ENCODE measurements around the gene ORMDL2. TPM values are rescaled to one million over a fixed set of nuclear protein-coding genes. Genes with fewer than 3 reads are reported as not detected.

The ORMDL2 gene, protein sequence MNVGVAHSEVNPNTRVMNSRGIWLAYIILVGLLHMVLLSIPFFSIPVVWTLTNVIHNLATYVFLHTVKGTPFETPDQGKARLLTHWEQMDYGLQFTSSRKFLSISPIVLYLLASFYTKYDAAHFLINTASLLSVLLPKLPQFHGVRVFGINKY
- total RNA-seq (2014; rRNA removed; shearing (Covaris generic)) (12.4 and 18.0 TPM in 2 replicates), polyA plus RNA-seq (2016; fragmentation: Nextera tagmentation; extraction: Ambion mirVana) (55.1 and 58.7 TPM in 2 replicates)
- long read RNA-seq, transcript ORMDL2-201 (4 exons, 2,141 nt), result major isoform, 21 of 23 reads
- long read RNA-seq, partial matches to known transcripts, result 0 of 23 reads
- long read RNA-seq, other reads (novel, unspliced or antisense), result 1 of 23 reads

DNA sequence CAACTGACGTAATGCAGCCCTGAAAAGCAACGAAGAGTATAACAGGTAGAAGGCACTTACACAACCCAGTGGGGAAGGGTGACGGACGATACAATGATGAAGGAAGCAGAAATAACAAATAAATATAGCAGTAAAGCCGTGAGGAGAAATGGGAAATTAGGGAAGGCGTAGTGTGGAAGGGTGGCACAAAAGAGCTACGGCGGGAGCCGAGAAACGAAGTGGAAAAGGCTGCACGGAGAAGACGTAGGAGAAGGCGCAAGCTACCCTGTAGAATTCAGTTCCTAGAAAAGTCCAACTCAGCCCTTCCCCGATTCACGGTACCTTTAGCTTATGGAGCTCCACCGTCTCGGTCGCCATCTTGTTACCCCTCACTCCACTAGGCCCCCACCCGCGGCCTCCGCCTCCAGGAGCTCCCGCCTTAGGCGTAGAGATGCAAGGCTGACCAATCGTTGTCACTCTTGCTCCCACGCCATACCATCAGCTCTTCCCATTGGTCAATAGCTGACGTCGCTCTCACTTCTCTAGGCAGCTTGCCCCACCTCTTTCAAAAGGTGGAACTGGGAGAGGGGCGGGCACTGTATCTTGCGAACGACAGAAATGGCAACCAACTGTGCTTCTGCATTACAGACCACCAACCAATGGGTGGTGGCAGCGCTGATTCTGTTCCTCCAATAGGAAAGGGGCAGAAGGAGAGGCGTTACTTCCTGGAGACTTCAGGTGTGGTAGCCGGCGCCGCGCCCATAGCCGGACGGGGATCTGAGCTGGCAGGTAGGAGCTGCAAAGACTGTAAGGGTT is at the start of gene ORMDL2, which contains the start of gene SARNP:
Gene ORMDL2 (plus strand): TSS at position 697 of the 795 bp plus-strand sequence. CDS start 959 bp downstream, outside the sequence.
Gene SARNP (minus strand): TSS at position 380 of the 795 bp plus-strand sequence. CDS start 23 bp downstream, at position 357.
- Mint-ChIP-seq H3K4me3 (no peak within 1 kb of the TSS), H3K9me3 (no peaks in the 10 kb centered on the region), H3K4me1 (peaks cover 33% of the 10 kb centered on the region), H3K27ac (no peak within 1 kb of the TSS), H3K36me3 (ENCODE audit: low read depth) (peaks cover 44% of the 10 kb centered on the region), H3K27me3 (ENCODE audit: insufficient read depth, low read depth, poor library complexity) (peaks cover 3% of the 10 kb centered on the region)
- peak; percentile 100 for DNase-seq (ENCODE audit: low spot score)
- TF ChIP-seq, protein P1, sequence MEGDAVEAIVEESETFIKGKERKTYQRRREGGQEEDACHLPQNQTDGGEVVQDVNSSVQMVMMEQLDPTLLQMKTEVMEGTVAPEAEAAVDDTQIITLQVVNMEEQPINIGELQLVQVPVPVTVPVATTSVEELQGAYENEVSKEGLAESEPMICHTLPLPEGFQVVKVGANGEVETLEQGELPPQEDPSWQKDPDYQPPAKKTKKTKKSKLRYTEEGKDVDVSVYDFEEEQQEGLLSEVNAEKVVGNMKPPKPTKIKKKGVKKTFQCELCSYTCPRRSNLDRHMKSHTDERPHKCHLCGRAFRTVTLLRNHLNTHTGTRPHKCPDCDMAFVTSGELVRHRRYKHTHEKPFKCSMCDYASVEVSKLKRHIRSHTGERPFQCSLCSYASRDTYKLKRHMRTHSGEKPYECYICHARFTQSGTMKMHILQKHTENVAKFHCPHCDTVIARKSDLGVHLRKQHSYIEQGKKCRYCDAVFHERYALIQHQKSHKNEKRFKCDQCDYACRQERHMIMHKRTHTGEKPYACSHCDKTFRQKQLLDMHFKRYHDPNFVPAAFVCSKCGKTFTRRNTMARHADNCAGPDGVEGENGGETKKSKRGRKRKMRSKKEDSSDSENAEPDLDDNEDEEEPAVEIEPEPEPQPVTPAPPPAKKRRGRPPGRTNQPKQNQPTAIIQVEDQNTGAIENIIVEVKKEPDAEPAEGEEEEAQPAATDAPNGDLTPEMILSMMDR (conservative IDR thresholded peaks at IDR 0.05; ENCODE audit: low read depth in 2 of 2), result no peak
- TF ChIP-seq, protein P2, sequence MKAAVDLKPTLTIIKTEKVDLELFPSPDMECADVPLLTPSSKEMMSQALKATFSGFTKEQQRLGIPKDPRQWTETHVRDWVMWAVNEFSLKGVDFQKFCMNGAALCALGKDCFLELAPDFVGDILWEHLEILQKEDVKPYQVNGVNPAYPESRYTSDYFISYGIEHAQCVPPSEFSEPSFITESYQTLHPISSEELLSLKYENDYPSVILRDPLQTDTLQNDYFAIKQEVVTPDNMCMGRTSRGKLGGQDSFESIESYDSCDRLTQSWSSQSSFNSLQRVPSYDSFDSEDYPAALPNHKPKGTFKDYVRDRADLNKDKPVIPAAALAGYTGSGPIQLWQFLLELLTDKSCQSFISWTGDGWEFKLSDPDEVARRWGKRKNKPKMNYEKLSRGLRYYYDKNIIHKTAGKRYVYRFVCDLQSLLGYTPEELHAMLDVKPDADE (IDR thresholded peaks at IDR 0.05), result 0 out of 2 replicates have a peak, but pooled peaks have one; percentile 41
- no peak for TF ChIP-seq NANOG (IDR thresholded peaks at IDR 0.05; ENCODE audit: borderline replicate concordance)
- peak; percentile 76 for TF ChIP-seq CREB1 (CRISPR knock-in tag; IDR thresholded peaks at IDR 0.05; ENCODE audit: low read depth)
- no peak for TF ChIP-seq ZNF331 (CRISPR knock-in tag; IDR thresholded peaks at IDR 0.05; ENCODE audit: low read depth)
- TF ChIP-seq POLR2AphosphoS5 (IDR thresholded peaks at IDR 0.05; ENCODE audit: low read depth), result peak; percentile 96
- TF ChIP-seq, protein P3, sequence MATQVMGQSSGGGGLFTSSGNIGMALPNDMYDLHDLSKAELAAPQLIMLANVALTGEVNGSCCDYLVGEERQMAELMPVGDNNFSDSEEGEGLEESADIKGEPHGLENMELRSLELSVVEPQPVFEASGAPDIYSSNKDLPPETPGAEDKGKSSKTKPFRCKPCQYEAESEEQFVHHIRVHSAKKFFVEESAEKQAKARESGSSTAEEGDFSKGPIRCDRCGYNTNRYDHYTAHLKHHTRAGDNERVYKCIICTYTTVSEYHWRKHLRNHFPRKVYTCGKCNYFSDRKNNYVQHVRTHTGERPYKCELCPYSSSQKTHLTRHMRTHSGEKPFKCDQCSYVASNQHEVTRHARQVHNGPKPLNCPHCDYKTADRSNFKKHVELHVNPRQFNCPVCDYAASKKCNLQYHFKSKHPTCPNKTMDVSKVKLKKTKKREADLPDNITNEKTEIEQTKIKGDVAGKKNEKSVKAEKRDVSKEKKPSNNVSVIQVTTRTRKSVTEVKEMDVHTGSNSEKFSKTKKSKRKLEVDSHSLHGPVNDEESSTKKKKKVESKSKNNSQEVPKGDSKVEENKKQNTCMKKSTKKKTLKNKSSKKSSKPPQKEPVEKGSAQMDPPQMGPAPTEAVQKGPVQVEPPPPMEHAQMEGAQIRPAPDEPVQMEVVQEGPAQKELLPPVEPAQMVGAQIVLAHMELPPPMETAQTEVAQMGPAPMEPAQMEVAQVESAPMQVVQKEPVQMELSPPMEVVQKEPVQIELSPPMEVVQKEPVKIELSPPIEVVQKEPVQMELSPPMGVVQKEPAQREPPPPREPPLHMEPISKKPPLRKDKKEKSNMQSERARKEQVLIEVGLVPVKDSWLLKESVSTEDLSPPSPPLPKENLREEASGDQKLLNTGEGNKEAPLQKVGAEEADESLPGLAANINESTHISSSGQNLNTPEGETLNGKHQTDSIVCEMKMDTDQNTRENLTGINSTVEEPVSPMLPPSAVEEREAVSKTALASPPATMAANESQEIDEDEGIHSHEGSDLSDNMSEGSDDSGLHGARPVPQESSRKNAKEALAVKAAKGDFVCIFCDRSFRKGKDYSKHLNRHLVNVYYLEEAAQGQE (IDR thresholded peaks at IDR 0.05; ENCODE audit: unreplicated experiment), result no peak
- peaks cover 45% of the 10 kb centered on the region for H3K4me1 ChIP-seq (ENCODE audit: insufficient read depth)
- peaks cover 66% of the 10 kb centered on the region for H3K79me2 ChIP-seq (replicated peaks; ENCODE audit: insufficient read depth)
- H3K4me3 ChIP-seq, result peak within 1 kb of the TSS; percentile 82
- H3K4me2 ChIP-seq, result peak within 1 kb of the TSS; percentile 93
- H3K36me3 ChIP-seq (ENCODE audit: insufficient read depth), result peaks cover 23% of the 10 kb centered on the region
- H3K27ac ChIP-seq (ENCODE audit: low read depth), result peak within 1 kb of the TSS; percentile 64
- no peaks in the 10 kb centered on the region for H3K27me3 ChIP-seq (ENCODE audit: insufficient read depth)
- no peaks in the 10 kb centered on the region for H3K9me2 ChIP-seq (ENCODE audit: insufficient read depth)
- no peak within 1 kb of the TSS for H2AFZ ChIP-seq
- H3F3A ChIP-seq (replicated peaks; ENCODE audit: low read depth), result peaks cover 24% of the 10 kb centered on the region; the same call in 1 of the 2 replicates
- ATAC-seq, result peak; percentile 94
- peaks cover 35% of the 10 kb centered on the region for H4K20me1 ChIP-seq (replicated peaks; ENCODE audit: insufficient read depth)
